Measurements from ENCODE around the gene HEXB. TPM values are rescaled to one million over a fixed set of nuclear protein-coding genes. Genes with fewer than 3 reads are reported as not detected.

HEXB gene
- total RNA-seq, 1 experiment from 2014 or later, result 65.3 TPM

GRCh38 chr5:74679966-74680365, 5.1 kb upstream of the HEXB start:
- no peaks in the 10 kb centered on the region for H3K9me3 ChIP-seq (ENCODE audit: low read depth, low read length, poor library complexity, severe bottlenecking)
- TF ChIP-seq EZH2 (IDR thresholded peaks at IDR 0.05; ENCODE audit: borderline replicate concordance, low read depth, low read length, poor library complexity, severe bottlenecking) (no peak), CTCF (conservative IDR thresholded peaks at IDR 0.05; ENCODE audit: low read depth, low read length) (no peak)
- no peak for DNase-seq (ENCODE audit: low spot score)
- no peak overlapping the region for H3K27ac ChIP-seq (ENCODE audit: low read depth, low read length, poor library complexity, severe bottlenecking)
- no peak overlapping the region for H3K4me3 ChIP-seq (ENCODE audit: low read depth, low read length, poor library complexity, severe bottlenecking)
- no peaks in the 10 kb centered on the region for H3K27me3 ChIP-seq (replicated peaks; ENCODE audit: insufficient read depth, low read depth, low read length, poor library complexity)
- H3K4me1 ChIP-seq (ENCODE audit: insufficient read depth, low read length, poor library complexity, severe bottlenecking), result no peaks in the 10 kb centered on the region
- no TSS peak for BruUV-seq (replicated peaks)
- intact Hi-C loops (cut with micrococcal nuclease; ENCODE audit: unreplicated experiment), result loop anchor here (10.0 kb wide), 3 partner anchors 375 to 1575 kb away; partner anchors contain the start of gene GCNT4
- CTCF ChIA-PET, result no interaction called here
- POLR2A ChIA-PET (ENCODE audit: low non-redundant PET), result no interaction called here
- H3K36me3 ChIP-seq (ENCODE audit: insufficient read depth, low read length, poor library complexity, severe bottlenecking), result no peaks in the 10 kb centered on the region

GRCh38 chr5:74685979-74686631, 1.1 kb downstream of the HEXB start:
- BruUV-seq (replicated peaks), result TSS peak; percentile 44
- H3K4me3 ChIP-seq (ENCODE audit: low read depth, low read length, poor library complexity, severe bottlenecking), result peak overlapping the region; percentile 82
- ChIA-PET CTCF (no interaction called here), POLR2A (ENCODE audit: low non-redundant PET) (no interaction called here)
- no peaks in the 10 kb centered on the region for H3K9me3 ChIP-seq (ENCODE audit: low read depth, low read length, poor library complexity, severe bottlenecking)
- H3K27ac ChIP-seq (ENCODE audit: low read depth, low read length, poor library complexity, severe bottlenecking), result no peak overlapping the region
- H3K27me3 ChIP-seq (replicated peaks; ENCODE audit: insufficient read depth, low read depth, low read length, poor library complexity), result no peaks in the 10 kb centered on the region
- intact Hi-C loops (cut with micrococcal nuclease; ENCODE audit: unreplicated experiment), result no loop called here
- TF ChIP-seq EZH2 (IDR thresholded peaks at IDR 0.05; ENCODE audit: borderline replicate concordance, low read depth, low read length, poor library complexity, severe bottlenecking) (no peak), CTCF (conservative IDR thresholded peaks at IDR 0.05; ENCODE audit: low read depth, low read length) (no peak)
- no peaks in the 10 kb centered on the region for H3K36me3 ChIP-seq (ENCODE audit: insufficient read depth, low read length, poor library complexity, severe bottlenecking)
- H3K4me1 ChIP-seq (ENCODE audit: insufficient read depth, low read length, poor library complexity, severe bottlenecking), result no peaks in the 10 kb centered on the region
- DNase-seq (ENCODE audit: low spot score), result no peak

- Histone ChIP-seq H3K27me3 (replicated peaks; ENCODE audit: insufficient read depth, low read depth, low read length, poor library complexity) (no peaks in the 10 kb centered on the region), H3K4me3 (ENCODE audit: low read depth, low read length, poor library complexity, severe bottlenecking) (no peak overlapping the region), H3K9me3 (ENCODE audit: low read depth, low read length, poor library complexity, severe bottlenecking) (no peaks in the 10 kb centered on the region), H3K27ac (ENCODE audit: low read depth, low read length, poor library complexity, severe bottlenecking) (no peak overlapping the region), H3K36me3 (ENCODE audit: insufficient read depth, low read length, poor library complexity, severe bottlenecking) (no peaks in the 10 kb centered on the region), H3K4me1 (ENCODE audit: insufficient read depth, low read length, poor library complexity, severe bottlenecking) (no peaks in the 10 kb centered on the region)
- TF ChIP-seq CTCF (conservative IDR thresholded peaks at IDR 0.05; ENCODE audit: low read depth, low read length), result no peak
- no peak for TF ChIP-seq EZH2 (IDR thresholded peaks at IDR 0.05; ENCODE audit: borderline replicate concordance, low read depth, low read length, poor library complexity, severe bottlenecking)
- ChIA-PET POLR2A (ENCODE audit: low non-redundant PET) (no interaction called here), CTCF (no interaction called here)
- intact Hi-C loops (cut with micrococcal nuclease; ENCODE audit: unreplicated experiment), result no loop called here
- no TSS peak for BruUV-seq (replicated peaks)
- no peak for DNase-seq (ENCODE audit: low spot score)
Observed at GRCh38 chr5:74686962-74687751, 2.1 kb downstream of the HEXB start.
